K562 (cell line): ENCODE results near the gene USP16. TPM values are rescaled to one million over a fixed set of nuclear protein-coding genes. Genes with fewer than 3 reads are reported as not detected.

Experiments used
- BCL6 ChIP-seq: fragments of 250-450 bp; sonication (Bioruptor Pico); IDR thresholded peaks from 2 replicates; pipeline ENCODE4 v1.4.0; 2020
- C11orf30 ChIP-seq: fragments of 450-650 bp; IDR thresholded peaks from 2 replicates; pipeline ENCODE4 v1.6.1; 2016; ENCODE audit warnings: low read depth, mild to moderate bottlenecking
- EHMT2 ChIP-seq: fragments of 450-650 bp; IDR thresholded peaks from 2 replicates; pipeline ENCODE4 v1.6.1; 2018; ENCODE audit warnings: antibody characterized with exemption
- ETV6 ChIP-seq, 3 experiments: fragments of 150-350 bp in 1 of 3; sonication (generic) in 1 of 3; formaldehyde crosslinking in 1 of 3; IDR thresholded peaks; 2 replicates each; pipeline versions ENCODE4 v1.6.1 to v1.8.0; 2014 to 2022; ENCODE audit warnings: borderline replicate concordance in 2 of 3, low read depth in 2 of 3, antibody characterized with exemption in 1 of 3, low read length in 1 of 3, mild to moderate bottlenecking in 1 of 3, missing genetic modification reagents in 1 of 3
- GTF2A2 ChIP-seq: IDR thresholded peaks from 2 replicates; pipeline ENCODE4 v1.6.1; 2016; ENCODE audit warnings: mild to moderate bottlenecking, missing genetic modification characterization, missing compliant biosample characterization
- HNRNPL ChIP-seq: fragments of 200-400 bp; formaldehyde crosslinking; IDR thresholded peaks from 2 replicates; pipeline ENCODE4 v1.6.1; 2017; ENCODE audit warnings: low read depth, mild to moderate bottlenecking, low read length
- KAT8 ChIP-seq: fragments of 450-650 bp; IDR thresholded peaks from 2 replicates; pipeline ENCODE4 v1.6.1; 2016; ENCODE audit warnings: low read depth, mild to moderate bottlenecking
- NBN ChIP-seq: fragments of 450-650 bp; IDR thresholded peaks from 2 replicates; pipeline ENCODE4 v1.6.1; 2016; ENCODE audit warnings: low read depth, mild to moderate bottlenecking
- RBM25 ChIP-seq: fragments of 200-400 bp; formaldehyde crosslinking; IDR thresholded peaks from 2 replicates; pipeline ENCODE4 v1.6.1; 2018; ENCODE audit warnings: low read length, low read depth, moderate library complexity; ENCODE audit not compliant: severe bottlenecking
- SIX5 ChIP-seq, 2 experiments: IDR thresholded peaks; 2 replicates each; pipeline ENCODE4 v1.6.1; 2011; ENCODE audit warnings: low read length in 2 of 2, borderline replicate concordance in 1 of 2, low read depth in 1 of 2, mild to moderate bottlenecking in 1 of 2, moderate library complexity in 1 of 2; ENCODE audit not compliant: insufficient read depth in 1 of 2
- SNIP1 ChIP-seq: fragments of 450-650 bp; IDR thresholded peaks from 2 replicates; pipeline ENCODE4 v1.7.1; 2017; ENCODE audit warnings: low read depth, mild to moderate bottlenecking
- U2AF2 ChIP-seq: fragments of 200-400 bp; formaldehyde crosslinking; optimal IDR thresholded peaks from 2 replicates; pipeline ENCODE3; 2017; ENCODE audit warnings: low read depth, mild to moderate bottlenecking, low read length
- ZNF318 ChIP-seq, 2 experiments: fragments of 450-650 bp; IDR thresholded peaks; 2 replicates each; pipeline ENCODE4 v1.6.1; 2016; ENCODE audit warnings: mild to moderate bottlenecking in 2 of 2, borderline replicate concordance in 1 of 2, low read depth in 1 of 2, moderate library complexity in 1 of 2
- ZNF431 ChIP-seq: sonication (generic); formaldehyde crosslinking; IDR thresholded peaks from 2 replicates; pipeline ENCODE4 v1.8.0; 2022; ENCODE audit warnings: mild to moderate bottlenecking, missing genetic modification reagents
- ZNF589 ChIP-seq: fragments of 200-800 bp; sonication (Bioruptor generic); IDR thresholded peaks from 2 replicates; pipeline ENCODE4 v1.6.1; 2016; ENCODE audit warnings: low read depth, missing genetic modification characterization, missing compliant biosample characterization
- ZNF717 ChIP-seq: fragments of 250-450 bp; sonication (Bioruptor Pico); IDR thresholded peaks from 2 replicates; pipeline ENCODE4 v1.5.0; 2021
- polyA plus RNA-seq, 8 experiments: library from polyadenylated mRNA; depleted of rRNA in 4 of 8; stranded (reverse) in 5 of 8; unstranded in 3 of 8; fragments of >200 nt; fragmentation: Nextera tagmentation in 2 of 8; fragmentation: Illumina TruSeq in 1 of 8; extraction: Ambion mirVana in 2 of 8; extraction: Trizol in 1 of 8; gene quantifications; 2 replicates each; pipeline versions ENCODE4 v1.2.1 to v1.2.3, GENCODE V29; 2011 to 2014; ENCODE audit warnings: inconsistent platforms in 1 of 8, missing spikeins in 1 of 8
- total RNA-seq, 7 experiments: library from RNA; depleted of rRNA in 6 of 7; stranded (reverse); fragments of >200 nt in 6 of 7; fragmentation: Illumina TruSeq in 2 of 7; extraction: Trizol in 2 of 7; gene quantifications; 2 replicates each; pipeline versions ENCODE4 v1.2.1 to v1.2.3, GENCODE V29; 2011 to 2021; ENCODE audit warnings: low replicate concordance in 1 of 7
- TF ChIP-seq, protein P1 (sequence below): fragments of 250-450 bp; sonication (Bioruptor Pico); IDR thresholded peaks from 2 replicates; pipeline ENCODE4 v1.9.0; 2021; ENCODE audit warnings: mild to moderate bottlenecking
- TF ChIP-seq, protein P2 (sequence below): sonication (generic); formaldehyde crosslinking; IDR thresholded peaks from 2 replicates; pipeline ENCODE4 v1.8.1; 2022; ENCODE audit warnings: missing genetic modification reagents

The USP16 gene
- total and polyA plus RNA-seq, 9 of the 15 experiments (the other 6 are each of a cell fraction or from before 2014, with no cell fraction given) = 38.4 to 90.9 (median 62.8) TPM

GRCh38 chr21:29002442-29003144, 21.9 kb upstream of the USP16 start (continued):
- no peak for TF ChIP-seq ZNF318 (IDR thresholded peaks at IDR 0.05; ENCODE audit: borderline replicate concordance in 1 of 2, low read depth in 1 of 2)
- TF ChIP-seq GTF2A2 (tag) = no peak
- TF ChIP-seq ZNF431 = 0 out of 2 replicates have a peak, but pooled peaks have one; percentile 28
- TF ChIP-seq, protein P1, sequence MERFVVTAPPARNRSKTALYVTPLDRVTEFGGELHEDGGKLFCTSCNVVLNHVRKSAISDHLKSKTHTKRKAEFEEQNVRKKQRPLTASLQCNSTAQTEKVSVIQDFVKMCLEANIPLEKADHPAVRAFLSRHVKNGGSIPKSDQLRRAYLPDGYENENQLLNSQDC = no peak
- no peak; the same call in 1 of the 2 replicates for TF ChIP-seq ZNF717 (CRISPR knock-in tag)
- no peak for TF ChIP-seq SNIP1
- no peak for TF ChIP-seq BCL6 (CRISPR knock-in tag)
- no peak for TF ChIP-seq EHMT2
- peak; percentile 96 for TF ChIP-seq ZNF589 (CRISPR knock-in tag)
- TF ChIP-seq SIX5 (IDR thresholded peaks at IDR 0.05; ENCODE audit: borderline replicate concordance in 1 of 2, insufficient read depth in 1 of 2, low read depth in 1 of 2, low read length in 2 of 2) = 0 out of 4 replicates have a peak, but pooled peaks of 1 of the 2 experiments have one; percentile 16
- no peak for TF ChIP-seq ETV6 (IDR thresholded peaks at IDR 0.05; ENCODE audit: borderline replicate concordance in 1 of 2, low read depth in 2 of 2, low read length in 1 of 2)
- TF ChIP-seq ETV6 (CRISPR knock-in tag; IDR thresholded peaks at IDR 0.05; ENCODE audit: borderline replicate concordance) = no peak
- no peak for TF ChIP-seq U2AF2
- TF ChIP-seq HNRNPL = no peak
- TF ChIP-seq KAT8 = no peak
- TF ChIP-seq, protein P2, sequence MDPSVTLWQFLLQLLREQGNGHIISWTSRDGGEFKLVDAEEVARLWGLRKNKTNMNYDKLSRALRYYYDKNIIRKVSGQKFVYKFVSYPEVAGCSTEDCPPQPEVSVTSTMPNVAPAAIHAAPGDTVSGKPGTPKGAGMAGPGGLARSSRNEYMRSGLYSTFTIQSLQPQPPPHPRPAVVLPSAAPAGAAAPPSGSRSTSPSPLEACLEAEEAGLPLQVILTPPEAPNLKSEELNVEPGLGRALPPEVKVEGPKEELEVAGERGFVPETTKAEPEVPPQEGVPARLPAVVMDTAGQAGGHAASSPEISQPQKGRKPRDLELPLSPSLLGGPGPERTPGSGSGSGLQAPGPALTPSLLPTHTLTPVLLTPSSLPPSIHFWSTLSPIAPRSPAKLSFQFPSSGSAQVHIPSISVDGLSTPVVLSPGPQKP (CRISPR knock-in tag) = no peak
- peak; percentile 81; the same call in 1 of the 2 replicates for TF ChIP-seq NBN
- peak; percentile 67 for TF ChIP-seq C11orf30
- no peak for TF ChIP-seq RBM25
